Measurements from ENCODE around the gene NRXN2. TPM values are rescaled to one million over a fixed set of nuclear protein-coding genes. Genes with fewer than 3 reads are reported as not detected.

The NRXN2 gene
- polyA plus RNA-seq, 3 donors = 0.07 TPM; not detected in 2

- no peak for DNase-seq
- Mint-ChIP-seq H3K27me3 (ENCODE audit: low read depth in 3 of 3) (peaks cover 1 to 6% (median 2%) of the 10 kb centered on the region in 3 donors), H3K27ac (no peak overlapping the region), H3K4me3 (no peak overlapping the region), H3K36me3 (no peaks in the 10 kb centered on the region), H3K9me3 (peaks cover 0 to 2% (median 0%) of the 10 kb centered on the region in 7 donors), H3K4me1 (no peaks in the 10 kb centered on the region)
- H3K79me2 ChIP-seq (ENCODE audit: insufficient read depth, low read length) = no peaks in the 10 kb centered on the region
- no peak overlapping the region for H3K27ac ChIP-seq (ENCODE audit: low read depth in 1 of 2, low read length in 2 of 2)
- H3K4me3 ChIP-seq (replicated peaks in 1 of 3; ENCODE audit: low read depth in 2 of 3, low read length in 3 of 3) = no peak overlapping the region
- 96% methylated on average over 16 of the region's 16 CpGs for WGBS (ENCODE audit: insufficient coverage)
- no peaks in the 10 kb centered on the region for H3K36me3 ChIP-seq (replicated peaks in 1 of 2; ENCODE audit: control insufficient read depth in 1 of 2, insufficient read depth in 2 of 2, low read length in 2 of 2)
- H3K4me2 ChIP-seq (replicated peaks; ENCODE audit: extremely low read depth, low read length, poor library complexity, severe bottlenecking) = no peak overlapping the region
- no peak overlapping the region for H2AFZ ChIP-seq (ENCODE audit: insufficient read depth, low read depth, low read length, poor library complexity, severe bottlenecking)
- intact Hi-C loops (cut with micrococcal nuclease) = no loop called here
- TF ChIP-seq CTCF (IDR thresholded peaks at IDR 0.05) = no peak
- no peaks in the 10 kb centered on the region for H3K9me3 ChIP-seq (replicated peaks in 1 of 2; ENCODE audit: control insufficient read depth in 1 of 2, insufficient read depth in 1 of 2, low read length in 2 of 2)
- no peaks in the 10 kb centered on the region for H4K20me1 ChIP-seq (ENCODE audit: insufficient read depth, low read length)
- H3K27me3 ChIP-seq (ENCODE audit: control insufficient read depth in 2 of 2, insufficient read depth in 2 of 2, low read length in 2 of 2) = no peaks in the 10 kb centered on the region
- no peaks in the 10 kb centered on the region for H3K4me1 ChIP-seq (ENCODE audit: control insufficient read depth in 1 of 2, insufficient read depth in 2 of 2, low read length in 2 of 2)
- H3K9ac ChIP-seq (ENCODE audit: insufficient read depth, low read length, poor library complexity, severe bottlenecking) = no peak overlapping the region
Observed at GRCh38 chr11:64560941-64561340, 162.1 kb downstream of the NRXN2 start.

- H3K27me3 ChIP-seq (ENCODE audit: control insufficient read depth in 2 of 2, insufficient read depth in 2 of 2, low read length in 2 of 2) = no peaks in the 10 kb centered on the region
- H3K4me1 Mint-ChIP-seq = peaks cover 1% of the 10 kb centered on the region
- no peak overlapping the region for H3K27ac ChIP-seq (ENCODE audit: low read depth in 1 of 2, low read length in 2 of 2)
- no peaks in the 10 kb centered on the region for H3K36me3 ChIP-seq (replicated peaks in 1 of 2; ENCODE audit: control insufficient read depth in 1 of 2, insufficient read depth in 2 of 2, low read length in 2 of 2)
- H3K4me2 ChIP-seq (replicated peaks; ENCODE audit: extremely low read depth, low read length, poor library complexity, severe bottlenecking) = no peak overlapping the region
- no peak for DNase-seq
- peaks cover 0 to 2% (median 0%) of the 10 kb centered on the region in 7 donors for H3K9me3 Mint-ChIP-seq
- no peak overlapping the region for H3K4me3 Mint-ChIP-seq
- H2AFZ ChIP-seq (ENCODE audit: insufficient read depth, low read depth, low read length, poor library complexity, severe bottlenecking) = no peak overlapping the region
- H3K4me3 ChIP-seq (replicated peaks in 1 of 3; ENCODE audit: low read depth in 2 of 3, low read length in 3 of 3) = no peak overlapping the region
- 83% methylated on average over 15 of the region's 15 CpGs for WGBS (ENCODE audit: insufficient coverage)
- H3K36me3 Mint-ChIP-seq = no peaks in the 10 kb centered on the region
- peaks cover 1 to 6% (median 2%) of the 10 kb centered on the region in 3 donors for H3K27me3 Mint-ChIP-seq (ENCODE audit: low read depth in 3 of 3)
- H3K4me1 ChIP-seq (ENCODE audit: control insufficient read depth in 1 of 2, insufficient read depth in 2 of 2, low read length in 2 of 2) = peaks cover 0 to under 1% of the 10 kb centered on the region in 2 donors
- TF ChIP-seq CTCF (IDR thresholded peaks at IDR 0.05) = no peak
- intact Hi-C loops (cut with micrococcal nuclease) = no loop called here
- H3K9ac ChIP-seq (ENCODE audit: insufficient read depth, low read length, poor library complexity, severe bottlenecking) = no peak overlapping the region
- no peaks in the 10 kb centered on the region for H4K20me1 ChIP-seq (ENCODE audit: insufficient read depth, low read length)
- H3K9me3 ChIP-seq (replicated peaks in 1 of 2; ENCODE audit: control insufficient read depth in 1 of 2, insufficient read depth in 1 of 2, low read length in 2 of 2) = no peaks in the 10 kb centered on the region
- H3K27ac Mint-ChIP-seq = no peak overlapping the region
- H3K79me2 ChIP-seq (ENCODE audit: insufficient read depth, low read length) = no peaks in the 10 kb centered on the region
Observed at GRCh38 chr11:64560139-64560771, 162.7 kb downstream of the NRXN2 start.
